Renal cortex interstitium (tissue), 11 donors: ENCODE measurements around the gene TMEM53. TPM values are rescaled to one million over a fixed set of nuclear protein-coding genes. Genes with fewer than 3 reads are reported as not detected.
"Not testable (repeated sequence)": the region's sequence is repeated elsewhere in the genome, so short reads cannot be mapped to it uniquely, and the experiment has no call there.

Source experiments
- DNase-seq, 11 donors: peaks; one replicate each; pipeline ENCODE4 v3.0.0-alpha.2; 2013; ENCODE audit warnings: low read depth in 9 of 11, low spot score in 4 of 11; ENCODE audit errors: extremely low read depth in 1 of 11
- polyA plus RNA-seq, 3 donors: library from polyadenylated mRNA; unstranded; fragments of 120-200 nt; gene quantifications; one replicate each; pipeline ENCODE4 v1.2.1, GENCODE V29; 2013; ENCODE audit not compliant: insufficient read length in 3 of 3

TMEM53 gene
- polyA plus RNA-seq, 3 donors, result 11.0 to 12.8 (median 12.1) TPM

DNA sequence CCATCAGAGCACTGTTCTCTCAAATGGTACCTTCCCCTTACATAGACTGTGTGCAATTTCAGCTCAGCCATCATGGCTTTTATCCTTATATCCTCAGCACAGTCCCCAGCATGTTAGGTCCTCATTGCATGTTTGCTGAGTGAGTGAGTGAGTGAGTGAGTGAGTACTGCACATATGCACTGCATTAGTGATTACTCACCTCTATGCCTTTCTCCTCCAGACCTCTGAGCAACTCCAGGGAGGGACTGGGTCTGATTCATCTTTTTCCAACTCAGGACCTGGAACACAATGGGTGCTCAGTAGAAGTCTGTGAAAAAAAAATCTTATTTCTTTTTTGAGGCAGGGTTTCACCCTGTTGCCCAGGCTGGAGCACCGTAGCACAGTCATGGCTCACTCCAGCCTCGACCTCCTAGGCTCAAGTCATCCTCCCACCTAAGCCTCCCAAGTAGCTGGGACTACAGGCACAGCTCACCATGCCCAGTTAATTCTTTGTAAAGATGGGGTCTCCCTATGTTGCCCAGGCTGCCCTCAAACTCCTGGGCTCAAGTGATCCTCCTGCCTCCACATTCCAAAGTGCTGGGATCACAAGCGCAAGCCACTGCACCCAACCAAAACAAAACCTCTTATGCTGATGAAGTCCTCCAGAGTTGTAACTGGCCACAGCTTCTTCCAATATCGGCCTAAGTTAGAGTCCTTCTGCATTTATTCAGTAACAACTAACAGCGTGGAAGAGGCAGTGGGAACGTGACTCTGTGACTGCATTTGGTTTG is 33.0 kb upstream of the TMEM53 start:
- no peak for DNase-seq

DNA sequence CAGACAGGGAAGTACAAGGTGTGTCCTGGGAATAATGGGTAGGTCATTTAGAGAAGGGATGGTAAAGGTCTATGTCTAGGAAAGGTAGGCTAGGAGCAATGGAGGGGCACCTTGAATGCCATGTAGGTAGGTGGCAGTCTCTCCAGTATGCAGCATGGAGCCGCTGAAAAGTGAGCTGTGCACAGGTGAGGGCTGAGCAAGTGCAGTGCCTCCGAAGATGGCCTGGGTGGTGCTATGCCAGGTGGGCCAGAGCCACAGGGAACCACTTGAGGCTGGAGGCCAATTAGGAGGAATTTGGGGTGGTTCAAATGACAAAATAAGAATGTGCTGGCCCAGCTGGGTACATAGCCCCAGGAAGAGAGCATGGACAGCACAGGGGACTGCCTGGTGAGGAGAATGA is 31.7 kb upstream of the TMEM53 start:
- DNase-seq, result no peak

DNA sequence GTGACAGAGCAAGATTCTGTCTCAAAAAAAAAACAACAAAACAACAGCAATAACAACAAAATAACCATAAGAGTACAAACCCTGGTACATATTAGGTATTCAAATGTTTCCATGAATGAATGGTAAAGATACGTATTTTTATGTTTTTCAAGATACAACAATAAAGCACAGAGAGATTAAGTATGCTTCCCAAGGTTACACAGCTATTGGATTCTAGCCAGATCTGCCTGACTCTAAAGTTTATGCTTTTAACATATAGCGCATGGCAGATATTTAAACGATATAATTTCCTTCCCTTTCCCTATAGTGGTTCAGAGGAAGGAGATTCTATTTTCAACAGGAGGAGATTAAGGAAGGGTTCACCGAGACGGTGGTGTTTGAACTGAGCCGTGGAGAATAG is 31.2 kb upstream of the TMEM53 start:
- DNase-seq, result no peak

DNA sequence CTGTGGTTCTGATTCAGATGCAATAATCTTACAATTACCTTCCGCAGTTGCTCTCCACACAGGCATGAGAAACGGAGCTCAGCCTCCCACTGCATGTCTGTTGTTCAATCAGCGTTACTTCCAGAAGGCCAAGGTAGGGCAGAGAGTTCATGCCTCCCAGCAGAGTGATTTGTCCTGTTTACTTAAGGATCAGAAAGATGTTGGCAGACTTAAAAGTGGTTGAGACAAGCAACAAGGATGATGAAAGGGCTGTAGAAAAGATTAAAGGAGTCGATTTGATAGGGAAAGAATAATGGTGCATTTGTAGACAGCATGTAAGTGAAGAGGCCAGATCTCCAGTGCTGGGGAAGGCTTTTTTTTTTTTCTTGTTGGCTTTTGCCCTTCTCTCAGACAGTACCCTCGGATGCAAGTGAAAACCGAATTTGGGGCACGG is 26.9 kb upstream of the TMEM53 start:
- peak in 3 of 11 donors; percentile 38 to 42 (median 40) for DNase-seq

DNA sequence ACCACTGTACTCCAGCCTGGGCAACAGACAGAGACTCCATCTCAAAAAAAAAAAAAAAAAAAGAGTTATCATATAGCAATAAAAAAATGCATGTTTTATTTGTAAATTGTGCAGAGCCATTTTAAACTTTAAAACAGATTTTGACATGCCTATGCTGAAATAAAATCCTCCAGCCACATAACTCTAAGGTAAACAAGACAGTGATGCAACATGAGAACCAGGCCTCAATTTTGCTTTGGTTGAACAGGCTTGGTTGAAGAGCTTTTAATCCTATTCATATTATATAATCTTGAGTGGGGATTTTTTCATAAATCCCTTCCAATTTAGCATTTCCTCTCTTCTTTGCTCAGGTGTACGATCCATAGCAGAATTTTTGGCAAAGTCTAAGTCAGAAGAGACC is 26.3 kb upstream of the TMEM53 start:
- DNase-seq, result no peak

DNA sequence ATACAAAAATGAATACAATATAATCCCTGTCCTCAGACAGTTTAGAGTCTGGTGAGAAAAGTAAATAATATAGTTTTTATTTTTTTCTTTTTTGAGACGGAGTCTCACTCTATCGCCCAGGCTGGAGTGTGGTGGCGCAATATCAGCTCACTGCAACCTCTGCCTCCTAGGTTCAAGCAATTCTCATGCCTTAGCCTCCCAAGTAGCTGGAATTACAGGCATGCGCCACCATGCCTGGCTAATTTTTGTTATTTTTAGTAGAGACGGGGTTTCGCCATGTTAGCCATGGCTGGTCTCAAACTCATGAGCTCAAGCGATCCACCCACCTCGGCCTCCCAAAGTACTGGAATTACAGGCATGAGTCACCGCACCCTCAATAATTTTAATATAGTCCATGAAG is 25.1 kb upstream of the TMEM53 start:
- not testable (repeated sequence) for DNase-seq

DNA sequence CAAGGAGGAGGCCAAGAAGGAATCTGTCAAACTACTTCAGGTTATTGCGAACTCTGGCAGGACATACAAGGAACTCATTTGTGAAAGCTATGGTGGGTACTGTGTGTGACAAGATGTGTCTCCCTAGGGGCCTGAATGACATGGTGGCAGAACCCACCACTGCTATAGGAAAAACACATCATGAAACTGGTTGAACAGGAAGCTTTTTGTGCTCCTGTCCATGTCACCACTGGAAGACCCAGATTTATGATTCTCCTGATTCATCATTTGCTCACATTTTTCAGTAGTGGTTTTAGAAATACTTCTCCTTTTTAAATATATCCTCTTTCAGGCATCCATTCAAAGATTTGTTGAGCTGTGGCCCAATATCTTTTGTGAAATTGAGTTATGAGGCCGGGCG is 23.9 kb upstream of the TMEM53 start:
- DNase-seq, result no peak

DNA sequence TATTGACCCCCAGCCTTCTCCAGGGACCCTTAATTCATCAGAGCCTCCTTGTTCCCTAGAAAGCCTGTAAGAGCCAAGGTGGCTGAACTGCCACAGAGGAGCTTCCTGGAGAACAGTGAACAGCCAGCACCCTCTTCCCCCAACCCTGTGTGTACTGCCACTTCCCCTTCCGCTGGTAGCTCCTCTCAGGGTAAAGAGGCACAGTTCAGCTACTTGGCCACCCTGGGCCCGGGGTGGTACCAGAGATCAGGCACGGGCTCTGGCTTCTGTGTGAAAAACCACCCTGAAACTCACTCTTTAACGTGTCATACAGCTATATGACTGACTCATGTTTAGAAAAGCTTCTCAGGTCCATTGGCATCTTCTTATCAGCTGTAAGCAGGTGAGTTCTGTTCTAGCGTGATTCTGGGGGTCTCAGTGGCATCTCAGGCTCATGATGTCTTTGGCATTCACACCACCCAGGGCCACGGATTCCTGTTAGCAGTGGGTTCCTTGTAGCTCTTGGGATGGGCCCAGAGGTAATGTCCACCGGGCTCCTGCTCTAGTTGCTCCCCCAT is 22.6 kb upstream of the TMEM53 start:
- DNase-seq, result no peak

DNA sequence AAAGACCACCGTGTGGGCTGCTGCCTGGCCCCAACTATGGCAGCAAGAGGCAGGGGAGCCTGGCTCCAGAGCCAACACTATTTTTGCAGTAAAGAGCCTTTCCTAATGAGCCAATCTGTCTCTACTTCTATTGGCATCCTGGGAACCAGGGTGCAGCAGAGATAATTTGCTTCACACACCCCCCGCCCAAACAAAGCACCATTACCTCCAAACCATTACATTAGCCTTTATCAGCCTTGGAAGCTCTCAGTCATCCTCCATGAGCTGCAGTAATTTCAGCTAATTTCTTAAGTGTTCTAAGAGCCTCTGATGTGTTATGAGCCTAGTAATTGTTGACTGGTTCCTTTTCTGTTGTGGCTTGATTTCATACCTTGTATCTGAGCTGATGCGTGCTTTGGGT is 21.8 kb upstream of the TMEM53 start:
- no peak for DNase-seq

DNA sequence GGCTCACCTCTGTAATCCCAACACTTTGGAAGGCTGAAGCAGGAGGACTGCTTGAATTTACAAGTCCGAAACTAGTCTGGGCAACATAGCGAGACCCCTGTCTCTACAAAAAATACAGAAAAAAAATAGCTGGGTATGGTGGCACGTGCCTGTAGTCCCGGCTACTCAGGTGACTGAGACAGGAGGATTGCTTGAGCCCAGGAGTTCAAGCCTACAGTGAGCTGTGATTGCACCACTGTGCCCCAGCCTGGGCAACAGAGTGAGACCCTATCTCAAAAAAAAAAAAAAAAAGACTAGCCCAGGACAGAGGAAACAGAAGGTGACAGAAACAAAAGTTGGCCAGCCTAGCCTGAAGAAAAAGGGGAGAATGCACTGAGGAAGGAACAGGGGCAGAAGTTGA is 21.4 kb upstream of the TMEM53 start:
- no peak for DNase-seq

DNA sequence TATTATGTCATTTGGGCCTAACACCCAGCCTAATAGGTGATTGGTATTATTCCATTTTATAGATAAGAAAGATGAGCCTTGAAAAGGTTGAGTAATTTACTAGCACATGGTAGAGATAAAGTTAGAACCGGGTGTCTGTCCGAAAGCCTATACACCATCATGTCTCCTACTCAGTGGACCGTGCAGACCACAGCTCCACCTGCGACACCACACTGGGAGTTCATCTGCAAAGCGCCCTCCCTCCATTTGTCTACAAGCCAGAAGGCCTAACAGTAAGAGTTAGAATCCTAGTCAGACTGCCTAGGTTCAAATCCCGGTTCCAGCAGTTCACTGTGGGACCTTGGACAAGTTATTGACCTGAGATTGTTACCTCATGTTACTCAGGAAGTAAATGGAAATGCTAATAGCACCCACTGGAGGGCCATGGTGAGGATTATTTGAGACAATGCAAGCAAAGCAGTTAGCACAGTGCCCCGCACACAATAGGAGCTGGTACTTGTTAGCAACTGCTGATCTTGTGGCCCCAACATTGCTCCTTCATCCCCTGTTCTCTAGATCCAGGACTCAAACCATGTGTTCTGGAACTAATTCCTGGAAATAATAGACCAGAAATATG is 20.7 kb upstream of the TMEM53 start:
- DNase-seq, result no peak

DNA sequence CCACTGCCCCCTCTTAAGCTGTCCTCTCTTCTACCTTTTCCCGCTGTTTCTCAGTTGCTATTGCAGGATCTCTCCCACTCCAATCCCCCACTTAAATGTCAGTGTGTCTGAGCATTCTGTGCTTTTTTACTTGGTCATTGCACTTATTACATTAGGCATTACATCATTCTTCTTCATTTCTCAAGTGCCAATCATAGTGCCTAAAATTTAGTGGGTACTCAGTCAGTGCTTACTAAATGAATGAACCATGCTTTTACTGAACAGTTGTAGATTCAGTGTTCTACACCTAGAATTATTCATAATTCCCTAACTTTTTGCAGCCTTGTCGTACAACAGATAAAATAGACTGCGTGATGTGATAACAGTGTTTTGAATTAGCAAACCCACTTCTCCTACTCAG is 19.6 kb upstream of the TMEM53 start:
- DNase-seq, result no peak

DNA sequence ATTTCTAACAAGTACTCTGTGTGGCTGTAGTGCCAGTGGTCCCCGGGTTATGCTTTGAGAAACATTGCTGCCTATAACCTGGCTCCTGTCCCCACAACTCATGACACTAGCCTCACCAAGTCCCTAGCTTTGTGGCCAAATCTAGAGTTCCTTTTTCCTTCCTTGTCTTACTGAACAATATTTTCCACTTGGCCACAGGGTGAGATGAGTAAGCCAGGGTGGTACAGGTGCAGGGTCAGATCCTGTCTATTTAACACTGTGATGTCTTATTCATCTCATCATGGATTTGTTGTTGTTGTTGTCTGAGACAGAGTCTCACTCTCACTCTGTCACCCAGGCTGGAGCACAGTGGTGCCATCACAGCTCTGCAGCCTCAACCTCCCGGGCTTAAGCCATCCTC is 18.9 kb upstream of the TMEM53 start:
- DNase-seq, result no peak

DNA sequence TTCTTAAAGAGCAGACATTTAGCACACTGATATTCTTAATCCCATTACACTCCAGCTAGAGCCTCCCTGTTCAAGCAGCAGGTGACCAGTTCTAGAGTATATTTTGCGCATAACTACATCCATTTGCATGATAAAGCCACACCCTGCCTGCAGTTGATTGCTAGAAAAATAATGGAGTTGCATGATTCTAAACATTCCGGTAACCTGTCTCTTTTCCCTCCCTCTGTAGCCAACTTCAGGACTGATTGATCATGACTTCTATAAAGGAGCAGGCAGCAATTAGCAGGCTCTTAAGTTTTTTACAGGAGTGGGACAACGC is 15.1 kb upstream of the TMEM53 start:
- no peak for DNase-seq

DNA sequence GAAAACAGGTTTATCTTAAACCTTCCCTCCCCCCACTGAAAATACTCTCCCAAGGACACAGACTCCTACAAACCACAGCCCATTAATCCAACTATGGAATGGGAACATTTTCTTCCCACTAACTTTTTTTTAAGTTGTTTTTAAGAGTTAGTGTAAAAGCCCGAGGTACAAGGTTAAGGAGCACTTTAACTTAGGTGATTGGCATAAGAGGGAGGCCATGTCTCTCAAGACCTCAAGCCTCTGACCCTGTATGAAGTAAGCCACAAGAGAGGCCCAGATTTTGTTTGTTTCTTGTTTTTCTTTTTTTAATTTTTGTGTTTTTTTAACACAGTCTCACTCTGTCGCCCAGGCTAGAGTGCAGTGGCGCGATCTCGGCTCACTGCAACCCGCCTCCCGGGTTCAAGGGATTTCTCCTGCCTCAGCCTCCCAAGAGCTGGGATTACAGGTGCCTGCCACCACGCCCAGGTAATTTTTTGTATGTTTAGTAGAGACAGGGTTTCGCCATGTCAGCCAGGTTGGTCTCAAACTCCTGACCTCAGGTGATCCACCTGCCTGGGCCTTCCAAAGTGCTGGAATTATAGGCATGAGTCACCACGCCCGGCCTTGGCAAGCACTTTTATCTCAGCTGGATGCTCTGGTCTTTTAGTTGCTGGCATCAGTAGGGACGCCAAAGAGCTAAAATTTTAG is 14.6 kb upstream of the TMEM53 start:
- no peak for DNase-seq

DNA sequence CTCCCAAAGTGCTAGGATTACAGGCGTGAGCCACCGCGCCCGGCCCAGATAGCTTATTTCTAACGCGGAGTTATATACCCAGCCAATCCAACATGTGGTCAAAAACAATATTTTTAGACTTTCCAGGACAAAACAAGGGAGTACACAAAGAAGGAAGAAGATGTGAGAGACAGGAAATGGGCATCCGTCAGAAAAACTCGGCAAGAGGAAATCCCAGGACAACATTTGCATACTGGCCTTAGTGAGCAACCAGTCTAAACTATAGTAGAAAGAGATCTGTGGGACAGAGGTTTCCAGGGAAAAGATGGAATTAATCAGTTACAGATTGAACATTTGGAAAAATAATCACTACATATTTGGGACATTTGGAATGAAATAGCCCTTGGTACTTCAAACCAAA is 11.6 kb upstream of the TMEM53 start:
- DNase-seq, result no peak

DNA sequence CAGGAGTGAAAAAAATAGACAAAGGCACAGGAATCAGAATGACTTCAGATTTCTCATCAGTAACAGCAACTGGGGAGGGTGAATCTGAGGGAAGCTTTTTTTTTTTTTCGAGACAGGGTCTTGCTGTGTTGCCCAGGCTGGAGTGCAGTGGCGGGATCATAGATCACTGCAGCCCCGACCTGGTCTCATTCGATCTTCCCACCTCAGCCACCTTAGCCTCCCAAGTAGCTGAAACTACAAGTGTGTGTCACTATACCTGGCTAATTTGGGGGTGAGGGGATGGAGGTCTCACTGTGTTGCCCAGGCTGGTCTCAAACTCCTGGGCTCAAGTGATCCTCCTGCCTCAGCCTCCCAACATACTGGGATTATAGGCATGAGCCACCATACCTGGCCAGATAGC is 10.9 kb upstream of the TMEM53 start:
- no peak for DNase-seq

DNA sequence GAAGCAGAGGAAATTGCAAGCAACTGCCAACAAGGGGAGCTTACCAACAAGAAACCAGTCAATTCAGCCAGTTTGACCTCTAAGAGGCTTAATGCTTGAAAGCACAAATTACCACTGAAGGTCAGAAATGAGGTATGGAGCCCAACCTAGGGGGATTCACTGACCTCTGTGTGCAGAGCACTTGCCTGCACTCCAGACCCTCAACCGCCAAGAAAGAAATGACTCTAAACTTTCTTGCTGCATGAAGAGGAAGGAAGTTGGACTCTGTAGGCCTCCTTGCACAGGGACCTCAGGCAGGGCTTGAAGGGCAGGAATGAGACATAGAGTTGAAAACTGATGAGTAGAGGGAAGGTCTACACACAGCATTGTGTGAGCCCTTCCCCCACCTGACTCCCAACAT is 10.2 kb upstream of the TMEM53 start:
- DNase-seq, result no peak

DNA sequence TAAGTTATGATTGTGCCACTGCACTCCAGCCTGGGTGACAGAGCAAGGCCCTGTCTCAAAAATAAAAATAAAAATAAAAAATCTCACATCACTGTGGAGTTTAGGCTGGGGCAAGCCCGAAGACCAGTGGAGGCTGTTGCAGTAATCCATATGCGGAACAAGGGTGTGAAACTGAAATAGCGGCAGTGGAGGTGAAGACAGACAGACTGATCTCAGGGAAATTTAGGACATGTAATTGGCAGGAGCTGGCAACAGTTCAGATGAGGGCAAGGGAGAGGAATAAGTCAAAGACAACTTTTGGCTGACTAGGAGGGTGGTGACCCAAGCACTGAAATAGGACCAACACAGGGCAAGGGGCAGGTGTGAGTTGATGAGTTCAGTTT is 8.6 kb upstream of the TMEM53 start:
- DNase-seq, result no peak
